Endometrial microvascular endothelial cells (primary cell): ENCODE data around the gene PACSIN1. TPM values are rescaled to one million over a fixed set of nuclear protein-coding genes. Genes with fewer than 3 reads are reported as not detected.

Experiments
- total RNA-seq: library from RNA; depleted of rRNA; stranded (reverse); fragments of >200 nt; gene quantifications from one replicate; pipeline ENCODE4 v1.2.3, GENCODE V29; 2015; ENCODE audit errors: inconsistent ontology term

Gene PACSIN1
- total RNA-seq, 1 donor from 2014 or later: not detected

Other genes starting within 250 kb of the PACSIN1 start
- 939 TPM for gene HMGA1, start 229.2 kb upstream of the PACSIN1 start, total RNA-seq
- 32.1 TPM for gene SMIM29, start 217.1 kb upstream of the PACSIN1 start, total RNA-seq
- 28.3 TPM for gene NUDT3, start 73.4 kb upstream of the PACSIN1 start, total RNA-seq
- 2,811 TPM for gene RPS10, start 40.0 kb upstream of the PACSIN1 start, total RNA-seq
- not detected for gene SPDEF, start 90.3 kb downstream of the PACSIN1 start, total RNA-seq
- 36.1 TPM for gene ILRUN, start 230.7 kb downstream of the PACSIN1 start, total RNA-seq